Upper lobe of left lung (tissue), 4 donors: ENCODE measurements around the gene CLPTM1L.

ENCODE experiments used
- EP300 ChIP-seq, 4 donors: sonication (generic); formaldehyde crosslinking; IDR thresholded peaks; one replicate each; pipeline ENCODE4 v1.5.1; 2017; ENCODE audit warnings: antibody characterized with exemption in 4 of 4, control low read depth in 2 of 4
- POLR2A ChIP-seq, 4 donors: fragments of 450-650 bp; IDR thresholded peaks; one replicate each; pipeline ENCODE4 v1.5.1; 2016 to 2017; ENCODE audit warnings: antibody characterized with exemption in 4 of 4, mild to moderate bottlenecking in 2 of 4
- POLR2AphosphoS5 ChIP-seq, 2 donors: sonication (generic); formaldehyde crosslinking; IDR thresholded peaks; one replicate each; pipeline ENCODE4 v1.5.1; 2017; ENCODE audit warnings: antibody characterized with exemption in 2 of 2
- TF ChIP-seq, protein P1 (sequence below), 6 experiments: fragments of 450-650 bp in 4 of 6; fragments of 200-600 bp in 2 of 6; sonication (generic) in 2 of 6; IDR thresholded peaks; one replicate each; pipeline ENCODE4 v1.5.1; 2016 to 2019; ENCODE audit warnings: antibody characterized with exemption in 6 of 6

DNA sequence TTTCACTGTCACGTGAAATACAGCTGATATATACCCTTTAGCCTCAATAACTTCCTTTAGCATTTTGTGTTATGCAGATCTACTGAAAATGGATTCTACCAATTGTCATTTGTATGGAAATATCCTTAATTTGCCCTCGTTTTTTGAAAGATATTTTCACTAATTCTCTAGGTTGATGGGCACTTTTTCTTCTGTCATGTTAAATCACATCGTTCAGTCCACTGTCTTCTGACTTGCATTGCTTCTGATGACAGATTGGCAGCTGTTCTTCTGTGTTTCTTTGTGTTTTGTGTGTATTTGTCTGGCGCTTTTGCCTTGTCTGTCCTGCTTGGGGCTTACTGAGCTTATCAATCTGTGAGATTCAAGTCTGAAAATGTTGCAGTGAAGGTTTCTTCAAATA is 9.7 kb upstream of the CLPTM1L start:
- TF ChIP-seq, protein P1, sequence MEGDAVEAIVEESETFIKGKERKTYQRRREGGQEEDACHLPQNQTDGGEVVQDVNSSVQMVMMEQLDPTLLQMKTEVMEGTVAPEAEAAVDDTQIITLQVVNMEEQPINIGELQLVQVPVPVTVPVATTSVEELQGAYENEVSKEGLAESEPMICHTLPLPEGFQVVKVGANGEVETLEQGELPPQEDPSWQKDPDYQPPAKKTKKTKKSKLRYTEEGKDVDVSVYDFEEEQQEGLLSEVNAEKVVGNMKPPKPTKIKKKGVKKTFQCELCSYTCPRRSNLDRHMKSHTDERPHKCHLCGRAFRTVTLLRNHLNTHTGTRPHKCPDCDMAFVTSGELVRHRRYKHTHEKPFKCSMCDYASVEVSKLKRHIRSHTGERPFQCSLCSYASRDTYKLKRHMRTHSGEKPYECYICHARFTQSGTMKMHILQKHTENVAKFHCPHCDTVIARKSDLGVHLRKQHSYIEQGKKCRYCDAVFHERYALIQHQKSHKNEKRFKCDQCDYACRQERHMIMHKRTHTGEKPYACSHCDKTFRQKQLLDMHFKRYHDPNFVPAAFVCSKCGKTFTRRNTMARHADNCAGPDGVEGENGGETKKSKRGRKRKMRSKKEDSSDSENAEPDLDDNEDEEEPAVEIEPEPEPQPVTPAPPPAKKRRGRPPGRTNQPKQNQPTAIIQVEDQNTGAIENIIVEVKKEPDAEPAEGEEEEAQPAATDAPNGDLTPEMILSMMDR (IDR thresholded peaks at IDR 0.05): no peak
- TF ChIP-seq POLR2AphosphoS5 (IDR thresholded peaks at IDR 0.05) (no peak), POLR2A (IDR thresholded peaks at IDR 0.05) (no peak), EP300 (IDR thresholded peaks at IDR 0.05) (no peak)
